ENCODE results near the gene GFRA3.
A peak's percentile ranks its signal among the peaks of the same experiment; 100 is the strongest.
"Not testable (repeated sequence)": the region's sequence is repeated elsewhere in the genome, so short reads cannot be mapped to it uniquely, and the experiment has no call there.

Gene GFRA3, protein sequence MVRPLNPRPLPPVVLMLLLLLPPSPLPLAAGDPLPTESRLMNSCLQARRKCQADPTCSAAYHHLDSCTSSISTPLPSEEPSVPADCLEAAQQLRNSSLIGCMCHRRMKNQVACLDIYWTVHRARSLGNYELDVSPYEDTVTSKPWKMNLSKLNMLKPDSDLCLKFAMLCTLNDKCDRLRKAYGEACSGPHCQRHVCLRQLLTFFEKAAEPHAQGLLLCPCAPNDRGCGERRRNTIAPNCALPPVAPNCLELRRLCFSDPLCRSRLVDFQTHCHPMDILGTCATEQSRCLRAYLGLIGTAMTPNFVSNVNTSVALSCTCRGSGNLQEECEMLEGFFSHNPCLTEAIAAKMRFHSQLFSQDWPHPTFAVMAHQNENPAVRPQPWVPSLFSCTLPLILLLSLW

DNA sequence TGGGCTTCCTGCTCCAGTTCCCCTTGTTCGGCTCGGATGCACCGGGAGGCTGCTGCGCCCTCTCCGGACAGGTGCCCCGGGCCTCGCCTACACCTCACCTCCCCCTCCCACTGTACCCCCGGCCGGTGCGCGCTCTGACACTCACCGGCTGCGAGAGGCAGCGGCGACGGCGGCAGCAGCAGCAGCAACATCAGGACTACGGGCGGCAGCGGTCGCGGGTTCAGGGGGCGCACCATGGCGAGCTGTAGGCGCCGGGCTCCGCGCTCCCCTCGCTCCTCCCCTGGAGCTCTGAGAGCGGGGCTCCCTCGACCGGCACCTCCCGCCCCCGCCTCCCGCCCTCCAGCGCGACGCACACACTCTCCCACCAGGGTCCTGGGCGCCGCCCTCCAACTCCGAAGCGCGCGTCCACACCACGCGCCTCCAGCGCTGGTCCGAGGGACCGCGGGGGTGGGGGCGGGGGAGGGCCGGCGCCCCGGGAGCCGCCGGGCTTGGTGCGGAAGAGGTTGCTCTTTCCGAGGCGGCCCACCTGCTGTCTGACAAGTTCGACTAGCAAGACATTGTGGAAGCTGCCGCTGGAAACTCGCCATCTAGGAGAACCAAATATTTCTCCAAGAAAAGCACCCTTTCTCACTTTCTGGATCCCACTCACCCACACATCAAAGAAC is at the start of gene GFRA3:
TSS of gene GFRA3 (minus strand) at position 433 of the 665 bp plus-strand sequence. CDS start at position 236, 197 bp downstream.
- H3K4me3 ChIP-seq (ENCODE audit: insufficient read depth, low read length, poor library complexity, severe bottlenecking), result peak within 1 kb of the TSS; percentile 8
- H3K9me2 ChIP-seq (replicated peaks; ENCODE audit: insufficient read depth, low read length), result no peaks in the 10 kb centered on the region
- H3F3A ChIP-seq (ENCODE audit: insufficient read depth), result no peaks in the 10 kb centered on the region
- peak within 1 kb of the TSS; percentile 57 for H2AFZ ChIP-seq (ENCODE audit: low read depth, low read length, severe bottlenecking)
- peak within 1 kb of the TSS; percentile 14; the same call in 1 of the 2 replicates for H3K9ac ChIP-seq (ENCODE audit: low read length)
- no peaks in the 10 kb centered on the region for H3K79me2 ChIP-seq (ENCODE audit: insufficient read depth, low read length)
- H3K4me2 ChIP-seq (ENCODE audit: low read depth, low read length, poor library complexity, severe bottlenecking), result peak within 1 kb of the TSS; percentile 42
- H3K27ac ChIP-seq (ENCODE audit: low read depth, low read length), result no peak within 1 kb of the TSS
- H3K27me3 ChIP-seq (ENCODE audit: low read length), result no peaks in the 10 kb centered on the region
- no peaks in the 10 kb centered on the region for H3K36me3 ChIP-seq (ENCODE audit: low read length)
- no peaks in the 10 kb centered on the region for H3K9me3 ChIP-seq (ENCODE audit: insufficient read depth, low read length)
- TF ChIP-seq EZH2phosphoT487 (conservative IDR thresholded peaks at IDR 0.05; ENCODE audit: low read length) (no peak), CTCF (IDR thresholded peaks at IDR 0.05; ENCODE audit: insufficient read depth, low read length, poor library complexity, severe bottlenecking) (no peak)
- H4K20me1 ChIP-seq (ENCODE audit: low read depth, low read length), result no peaks in the 10 kb centered on the region

DNA sequence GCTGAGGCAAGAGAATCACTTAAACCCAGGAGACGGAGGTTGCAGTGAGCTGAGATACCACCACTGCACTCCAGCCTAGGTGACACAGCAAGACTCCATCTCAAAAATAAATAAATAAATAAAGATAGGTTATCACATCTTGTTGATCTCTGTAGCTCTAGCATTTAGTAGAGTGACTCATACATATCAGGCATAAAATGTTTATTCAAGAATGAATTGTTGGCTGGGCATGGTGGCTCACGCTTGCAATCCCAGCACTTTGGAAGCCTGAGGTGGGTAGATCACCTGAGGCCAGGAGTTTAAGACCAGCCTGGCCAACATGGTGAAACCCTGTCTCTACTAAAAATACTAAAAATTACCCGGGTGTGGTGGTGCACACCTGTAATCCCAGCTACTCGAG is 43.8 kb upstream of the GFRA3 start:
- H3K9me3 ChIP-seq (ENCODE audit: insufficient read depth, low read length); H3K9ac ChIP-seq (ENCODE audit: low read length); H3K4me3 ChIP-seq (ENCODE audit: insufficient read depth, low read length, poor library complexity, severe bottlenecking); H2AFZ ChIP-seq (ENCODE audit: low read depth, low read length, severe bottlenecking); H3K27ac ChIP-seq (ENCODE audit: low read depth, low read length); H3K36me3 ChIP-seq (ENCODE audit: low read length); H4K20me1 ChIP-seq (ENCODE audit: low read depth, low read length); H3K9me2 ChIP-seq (replicated peaks; ENCODE audit: insufficient read depth, low read length); H3K4me2 ChIP-seq (ENCODE audit: low read depth, low read length, poor library complexity, severe bottlenecking); H3K27me3 ChIP-seq (ENCODE audit: low read length); H3F3A ChIP-seq (ENCODE audit: insufficient read depth); H3K79me2 ChIP-seq (ENCODE audit: insufficient read depth, low read length): not testable (repeated sequence)

DNA sequence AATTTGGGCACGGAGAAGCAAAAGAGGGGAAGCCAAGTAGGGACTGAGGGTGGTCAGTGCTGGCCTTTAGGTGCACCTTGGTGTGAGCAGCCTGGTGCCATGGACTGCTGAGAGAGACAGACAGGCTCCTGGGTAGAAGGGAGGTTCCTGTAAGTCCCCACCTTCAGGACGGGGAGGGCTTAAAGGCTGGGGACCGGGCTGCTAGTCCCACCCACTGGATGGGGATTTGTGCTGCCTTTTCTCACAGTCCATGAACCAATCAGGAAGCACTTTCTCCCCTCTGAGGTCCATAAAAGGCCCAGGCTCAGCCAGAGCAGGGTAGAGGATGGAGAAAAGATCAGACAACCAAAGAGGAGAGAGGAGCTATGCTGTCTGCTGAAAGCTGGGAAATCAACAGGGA is 41.9 kb upstream of the GFRA3 start:
- Histone ChIP-seq H3K36me3 (ENCODE audit: low read length) (no peaks in the 10 kb centered on the region), H3K27me3 (ENCODE audit: low read length) (no peaks in the 10 kb centered on the region), H3F3A (ENCODE audit: insufficient read depth) (no peaks in the 10 kb centered on the region), H3K9me2 (replicated peaks; ENCODE audit: insufficient read depth, low read length) (no peaks in the 10 kb centered on the region), H2AFZ (ENCODE audit: low read depth, low read length, severe bottlenecking) (no peak overlapping the region), H4K20me1 (ENCODE audit: low read depth, low read length) (no peaks in the 10 kb centered on the region), H3K27ac (ENCODE audit: low read depth, low read length) (no peak overlapping the region), H3K9me3 (ENCODE audit: insufficient read depth, low read length) (no peaks in the 10 kb centered on the region), H3K4me2 (ENCODE audit: low read depth, low read length, poor library complexity, severe bottlenecking) (no peak overlapping the region), H3K79me2 (ENCODE audit: insufficient read depth, low read length) (no peaks in the 10 kb centered on the region), H3K4me3 (ENCODE audit: insufficient read depth, low read length, poor library complexity, severe bottlenecking) (no peak overlapping the region), H3K9ac (ENCODE audit: low read length) (no peak overlapping the region)
- TF ChIP-seq CTCF (IDR thresholded peaks at IDR 0.05; ENCODE audit: insufficient read depth, low read length, poor library complexity, severe bottlenecking), result no peak
- no peak for TF ChIP-seq EZH2phosphoT487 (conservative IDR thresholded peaks at IDR 0.05; ENCODE audit: low read length)

DNA sequence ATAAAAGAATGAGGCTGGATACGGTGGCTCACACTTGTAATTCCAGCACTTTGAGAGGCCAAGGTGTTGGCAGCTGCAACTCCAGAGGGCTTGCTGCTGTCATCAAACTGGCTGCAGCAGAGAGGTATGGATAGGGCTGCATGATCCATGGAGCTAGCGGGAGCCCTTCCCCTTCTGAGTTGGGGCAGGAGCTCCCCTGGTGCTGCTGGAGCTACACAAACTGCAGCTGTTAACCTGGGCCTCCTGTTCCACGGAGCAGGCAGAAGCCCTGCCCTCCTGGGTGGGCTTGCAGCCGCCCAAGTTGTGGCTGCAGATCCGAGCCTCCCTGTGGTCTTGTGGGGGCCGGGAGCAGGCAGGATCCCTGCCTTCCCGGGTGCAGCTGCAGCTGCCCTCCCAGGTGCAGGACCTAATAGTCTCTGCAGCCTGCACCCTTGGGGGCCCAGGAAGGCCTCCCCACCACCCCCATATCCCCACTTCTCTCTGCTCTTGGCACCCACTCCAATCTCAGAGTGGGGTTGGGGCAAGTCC is 41.4 kb upstream of the GFRA3 start:
- no peak for TF ChIP-seq EZH2phosphoT487 (conservative IDR thresholded peaks at IDR 0.05; ENCODE audit: low read length)
- TF ChIP-seq CTCF (IDR thresholded peaks at IDR 0.05; ENCODE audit: insufficient read depth, low read length, poor library complexity, severe bottlenecking), result no peak
- Histone ChIP-seq H3K9me2 (replicated peaks; ENCODE audit: insufficient read depth, low read length) (no peaks in the 10 kb centered on the region), H3K4me3 (ENCODE audit: insufficient read depth, low read length, poor library complexity, severe bottlenecking) (no peak overlapping the region), H3K9me3 (ENCODE audit: insufficient read depth, low read length) (no peaks in the 10 kb centered on the region), H3K27me3 (ENCODE audit: low read length) (no peaks in the 10 kb centered on the region), H3K9ac (ENCODE audit: low read length) (no peak overlapping the region), H3K36me3 (ENCODE audit: low read length) (no peaks in the 10 kb centered on the region), H4K20me1 (ENCODE audit: low read depth, low read length) (no peaks in the 10 kb centered on the region), H3F3A (ENCODE audit: insufficient read depth) (no peaks in the 10 kb centered on the region), H3K79me2 (ENCODE audit: insufficient read depth, low read length) (no peaks in the 10 kb centered on the region), H3K27ac (ENCODE audit: low read depth, low read length) (no peak overlapping the region), H3K4me2 (ENCODE audit: low read depth, low read length, poor library complexity, severe bottlenecking) (no peak overlapping the region), H2AFZ (ENCODE audit: low read depth, low read length, severe bottlenecking) (no peak overlapping the region)
